ENCODE measurements around the gene XPNPEP3.

- TF ChIP-seq CTCF (IDR thresholded peaks at IDR 0.05) (no peak), TEAD4 (IDR thresholded peaks at IDR 0.05; ENCODE audit: borderline replicate concordance, insufficient read depth) (no peak), EP300 (IDR thresholded peaks at IDR 0.05; ENCODE audit: borderline replicate concordance in 1 of 2, low read depth in 1 of 2, low read length in 1 of 2) (no peak), REST (IDR thresholded peaks at IDR 0.05; ENCODE audit: low read depth, low read length) (no peak), YY1 (IDR thresholded peaks at IDR 0.05; ENCODE audit: low read depth) (no peak), USF2 (IDR thresholded peaks at IDR 0.05; ENCODE audit: borderline replicate concordance, low read depth, low read length) (no peak), POLR2AphosphoS5 (IDR thresholded peaks at IDR 0.05; ENCODE audit: low read depth, low read length) (no peak), ELF1 (IDR thresholded peaks at IDR 0.05) (no peak)
These were observed 3.6 kb upstream of the XPNPEP3 start for GRCh38 chr22:40853333-40853732.

Data from SK-N-SH (cell line).